GM12878 (cell line): ENCODE measurements around the gene ATXN1. TPM values are rescaled to one million over a fixed set of nuclear protein-coding genes. Genes with fewer than 3 reads are reported as not detected.

Experiments
- ATAC-seq: fragments of 200-7000 bp; cut with Tn5 transposase; 3 replicates; pipeline ENCODE4 v1.9.1; 2020; ENCODE audit warnings: mild to moderate bottlenecking, moderate library complexity
- BruUV-seq: library from RNA; stranded (reverse); fragments of 400-500 nt; replicated peaks from 2 replicates; lab custom pipeline; 2021; lab: Mats Ljungman, UMichigan
- CTCF ChIA-PET: fragments of 300-600 bp; sonication (Branson Sonifier 250); formaldehyde crosslinking; extraction: SDS; loops from one replicate; lab custom pipeline; 2021; ENCODE audit warnings: inconsistent platforms; lab: Yijun Ruan, JAX
- POLR2A ChIA-PET: fragments of 350-600 bp; formaldehyde crosslinking; extraction: SDS; loops from one replicate; lab custom pipeline; 2021; ENCODE audit warnings: inconsistent platforms; lab: Charles Lee
- RAD21 ChIA-PET: fragments of 300-600 bp; sonication (Branson Sonifier 250); formaldehyde crosslinking; loops from one replicate; lab custom pipeline; 2023; ENCODE audit warnings: antibody characterized with exemption; ENCODE audit not compliant: unreplicated experiment; lab: Charles Lee
- SMC1A ChIA-PET: fragments of 300-600 bp; sonication (Branson Sonifier 250); formaldehyde crosslinking; loops from one replicate; lab custom pipeline; 2023; ENCODE audit not compliant: unreplicated experiment, uncharacterized antibody; lab: Charles Lee
- DNase-seq: peaks from one replicate; pipeline ENCODE4 v3.0.0-alpha.2; 2011; ENCODE audit warnings: low read depth, low spot score
- FAIRE-seq: peaks from 3 replicates; lab custom pipeline; 2011; peaks lifted over from hg19 to GRCh38; lab: Jason Lieb, UNC
- H2AFZ ChIP-seq: 2 replicates; pipeline ENCODE4 v1.6.0; 2011; ENCODE audit warnings: low read depth, low read length, control low read depth; ENCODE audit not compliant: control insufficient read depth
- H3K27ac ChIP-seq: 2 replicates; pipeline ENCODE4 v1.5.1; 2011; ENCODE audit warnings: control low read depth; ENCODE audit not compliant: control insufficient read depth, insufficient read depth
- H3K27me3 ChIP-seq, 2 experiments: replicated peaks in 1 of 2; 2 replicates each; pipeline versions ENCODE4 v1.6.0 to v1.6.1; 2011; ENCODE audit warnings: low read length in 1 of 2; ENCODE audit not compliant: control insufficient read depth in 2 of 2, insufficient read depth in 2 of 2
- H3K36me3 ChIP-seq, 2 experiments: 2 replicates each; pipeline ENCODE4 v1.5.1; 2011; ENCODE audit warnings: low read length in 1 of 2; ENCODE audit not compliant: control insufficient read depth in 2 of 2, insufficient read depth in 2 of 2
- H3K4me1 ChIP-seq: 2 replicates; pipeline ENCODE4 v1.6.1; 2011; ENCODE audit warnings: mild to moderate bottlenecking, low read length, moderate library complexity, mixed read lengths; ENCODE audit not compliant: control insufficient read depth, insufficient read depth
- H3K4me2 ChIP-seq: 2 replicates; pipeline ENCODE4 v1.6.0; 2011; ENCODE audit warnings: control low read depth; ENCODE audit not compliant: control insufficient read depth, insufficient read depth
- H3K4me3 ChIP-seq: fragments of 200-600 bp; sonication (generic); 2 replicates; pipeline ENCODE4 v1.5.1; 2016
- H3K79me2 ChIP-seq: 2 replicates; pipeline ENCODE4 v1.6.0; 2011; ENCODE audit warnings: low read length; ENCODE audit not compliant: control insufficient read depth, insufficient read depth
- H3K9ac ChIP-seq: 2 replicates; pipeline ENCODE4 v1.8.0; 2011; ENCODE audit warnings: low read length, control low read depth, mixed read lengths; ENCODE audit not compliant: control insufficient read depth, insufficient read depth
- H3K9me3 ChIP-seq: replicated peaks from 3 replicates; pipeline ENCODE4 v1.5.1; 2011; ENCODE audit warnings: mild to moderate bottlenecking, low read length; ENCODE audit not compliant: control insufficient read depth, insufficient read depth
- H4K20me1 ChIP-seq: 2 replicates; pipeline ENCODE4 v1.6.0; 2011; ENCODE audit not compliant: control insufficient read depth, insufficient read depth
- BHLHE40 ChIP-seq, 2 experiments: fragments of 450-650 bp in 1 of 2; IDR thresholded peaks; 2 replicates each; pipeline ENCODE4 v1.6.1; 2011 to 2017; ENCODE audit warnings: low read depth in 2 of 2, borderline replicate concordance in 1 of 2, improper control_type of control experiment in 1 of 2, low read length in 1 of 2, mild to moderate bottlenecking in 1 of 2
- EZH2 ChIP-seq: IDR thresholded peaks from 2 replicates; pipeline ENCODE4 v1.6.1; 2012; ENCODE audit warnings: low read depth, mild to moderate bottlenecking, control low read depth, inconsistent platforms, low read length, borderline replicate concordance; ENCODE audit not compliant: control insufficient read depth
- NFIC ChIP-seq: IDR thresholded peaks from 2 replicates; pipeline ENCODE4 v1.6.1; 2012; ENCODE audit warnings: low read depth, mild to moderate bottlenecking, inconsistent platforms, low read length, moderate library complexity
- NKRF ChIP-seq: fragments of 450-650 bp; conservative IDR thresholded peaks from 2 replicates; pipeline ENCODE4 v1.6.1; 2017; ENCODE audit warnings: mild to moderate bottlenecking, moderate library complexity
- PRDM15 ChIP-seq: fragments of 450-650 bp; formaldehyde crosslinking; IDR thresholded peaks from 2 replicates; pipeline ENCODE4 v1.4.0; 2020; ENCODE audit warnings: mild to moderate bottlenecking, moderate library complexity
- REST ChIP-seq: IDR thresholded peaks from 2 replicates; pipeline ENCODE4 v1.6.1; 2012; ENCODE audit warnings: mild to moderate bottlenecking, low read depth, low read length
- TBL1XR1 ChIP-seq: IDR thresholded peaks from 2 replicates; pipeline ENCODE4 v1.6.1; 2012; ENCODE audit warnings: low read depth, low read length, improper control_type of control experiment
- TCF3 ChIP-seq: IDR thresholded peaks from 2 replicates; pipeline ENCODE4 v1.6.1; 2012; ENCODE audit warnings: low read depth, mild to moderate bottlenecking, low read length, borderline replicate concordance; ENCODE audit not compliant: insufficient read depth
- ZNF622 ChIP-seq: fragments of 450-650 bp; IDR thresholded peaks from 2 replicates; pipeline ENCODE4 v1.6.1; 2017; ENCODE audit warnings: mild to moderate bottlenecking, inconsistent platforms
- WGBS: methylation state at CpG from one replicate; pipeline ENCODE4 v1.1.6; 2016; ENCODE audit warnings: low lambda C conversion rate; ENCODE audit not compliant: insufficient replicate concordance, insufficient coverage; ENCODE audit errors: missing lambda C conversion rate; 5-methylcytosine and 5-hydroxymethylcytosine counted together
- in situ Hi-C: fragments of 300-500 bp; cut with MboI; formaldehyde crosslinking; loops from 9 replicates; pipeline ENCODE4 v1.14.3; 2018; ENCODE audit warnings: mixed read lengths
- intact Hi-C: fragments of 100-400 bp; cut with micrococcal nuclease; formaldehyde crosslinking; loops from one replicate; pipeline ENCODE4 v1.14.2; 2022; ENCODE audit not compliant: unreplicated experiment
- polyA plus RNA-seq, 11 experiments: library from polyadenylated mRNA; depleted of rRNA in 4 of 11; unstranded in 6 of 11; stranded (reverse) in 5 of 11; fragments of >200 nt; fragmentation: Nextera tagmentation in 4 of 11; fragmentation: Illumina TruSeq in 1 of 11; extraction: Ambion mirVana in 4 of 11; extraction: Trizol in 1 of 11; gene quantifications; 1 replicate in 1 of 11; 2 replicates in 10 of 11; pipeline versions ENCODE4 v1.2.1 to v1.2.3, GENCODE V29; 2011 to 2016; ENCODE audit warnings: inconsistent platforms in 2 of 11, missing spikeins in 2 of 11, low read depth in 1 of 11
- total RNA-seq, 4 experiments: library from RNA; depleted of rRNA in 3 of 4; stranded (reverse); fragments of >200 nt in 3 of 4; fragmentation: Illumina TruSeq in 1 of 4; extraction: Trizol in 1 of 4; gene quantifications; 2 replicates each; pipeline versions ENCODE4 v1.2.1 to v1.2.3, GENCODE V29; 2013 to 2021

The ATXN1 gene
- total and polyA plus RNA-seq, 10 of the 15 experiments (the other 5 are each of a cell fraction or from before 2014, with no cell fraction given): 12.2 to 51.2 (median 20.5) TPM

GRCh38 chr6:16512544-16513290, 248.5 kb downstream of the ATXN1 start:
- H3K4me1 ChIP-seq: peaks cover 47% of the 10 kb centered on the region
- POLR2A ChIA-PET: interaction anchor here (0.8 to 4.4 kb wide), 5 partner anchors 9 to 246 kb away, joined by 3 to 14 read pairs (median 4); no protein-coding TSS in a partner anchor
- H4K20me1 ChIP-seq: no peaks in the 10 kb centered on the region
- BruUV-seq: no TSS peak
- no peak overlapping the region; the same call in 1 of the 2 replicates for H2AFZ ChIP-seq
- intact Hi-C loops (loop anchor here (2.0 to 5.0 kb wide), 5 partner anchors 40 to 250 kb away; partner anchors contain the start of gene ATXN1), in situ Hi-C loops (loop anchor here (5.0 to 10.0 kb wide), 3 partner anchors 178 to 452 kb away; partner anchors contain the start of gene ATXN1)
- no peak for DNase-seq
- peak overlapping the region; percentile 64 for H3K4me2 ChIP-seq
- peak; percentile 35 for ATAC-seq
- 0 out of 4 replicates have a peak, but pooled peaks cover 0 to 2% of the 10 kb centered on the region in 2 experiments for H3K36me3 ChIP-seq
- no peak for FAIRE-seq
- H3K9ac ChIP-seq: no peak overlapping the region
- RAD21 ChIA-PET: interaction anchor here (0.8 to 8.7 kb wide), 33 partner anchors 9 to 250 kb away, joined by 3 to 110 read pairs (median 8); partner anchors contain the start of gene ATXN1
- peak overlapping the region; percentile 41 for H3K27ac ChIP-seq
- WGBS: 66% methylated on average over 6 of the region's 6 CpGs
- no peaks in the 10 kb centered on the region for H3K9me3 ChIP-seq
- H3K4me3 ChIP-seq: no peak overlapping the region
- CTCF ChIA-PET: interaction anchor here (0.8 to 10.6 kb wide), 44 partner anchors 8 to 259 kb away, joined by 3 to 203 read pairs (median 6); partner anchors contain the start of gene ATXN1
- H3K27me3 ChIP-seq: no peaks in the 10 kb centered on the region
- no peaks in the 10 kb centered on the region for H3K79me2 ChIP-seq
- SMC1A ChIA-PET: interaction anchor here (0.7 to 10.2 kb wide), 50 partner anchors 8 to 259 kb away, joined by 3 to 135 read pairs (median 5); partner anchors contain the start of gene ATXN1
- TF ChIP-seq REST (no peak), EZH2 (no peak), NFIC (0 out of 2 replicates have a peak, but pooled peaks have one; percentile 22), PRDM15 (CRISPR knock-in tag) (no peak), BHLHE40 (IDR thresholded peaks at IDR 0.05; ENCODE audit: borderline replicate concordance in 1 of 2, low read depth in 2 of 2, low read length in 1 of 2) (peak; percentile 69 to 79), ZNF622 (no peak), NKRF (no peak), TBL1XR1 (0 out of 2 replicates have a peak, but pooled peaks have one; percentile 30), TCF3 (no peak)
